Measurements from ENCODE around the gene RASD1. TPM values are rescaled to one million over a fixed set of nuclear protein-coding genes. Genes with fewer than 3 reads are reported as not detected.
A peak's percentile ranks its signal among the peaks of the same experiment; 100 is the strongest.
"Not testable (repeated sequence)": the region's sequence is repeated elsewhere in the genome, so short reads cannot be mapped to it uniquely, and the experiment has no call there.

Gene RASD1
- total RNA-seq, 1 donor from 2014 or later: 39.8 TPM

GRCh38 chr17:17491031-17491471, 5.1 kb downstream of the RASD1 start:
- ATAC-seq (ENCODE audit: poor library complexity): peak; percentile 6
- intact Hi-C loops (cut with DNase I): loop anchor here (5.0 to 10.0 kb wide), 2 partner anchors 129 to 154 kb away; no protein-coding TSS in a partner anchor
- DNase-seq: peak; percentile 50

- no peak for ATAC-seq (ENCODE audit: poor library complexity)
- DNase-seq: no peak
- intact Hi-C loops (cut with DNase I): no loop called here
Observed at GRCh38 chr17:17487998-17488397, 8.2 kb downstream of the RASD1 start.

GRCh38 chr17:17486416-17486815, 9.8 kb downstream of the RASD1 start:
- DNase-seq; intact Hi-C loops (cut with DNase I); ATAC-seq (ENCODE audit: poor library complexity): not testable (repeated sequence)

GRCh38 chr17:17485420-17485819, 10.8 kb downstream of the RASD1 start:
- intact Hi-C loops (cut with DNase I): no loop called here
- no peak for DNase-seq
- peak; percentile 12 for ATAC-seq (ENCODE audit: poor library complexity)

GRCh38 chr17:17484451-17484899, 11.7 kb downstream of the RASD1 start:
- no peak for DNase-seq
- intact Hi-C loops (cut with DNase I): no loop called here
- peak; percentile 45 for ATAC-seq (ENCODE audit: poor library complexity)

GRCh38 chr17:17481860-17482259, 14.3 kb downstream of the RASD1 start:
- intact Hi-C loops (cut with DNase I): no loop called here
- DNase-seq (no peak), ATAC-seq (ENCODE audit: poor library complexity) (no peak)

GRCh38 chr17:17480593-17481148, 15.5 kb downstream of the RASD1 start:
- ATAC-seq (ENCODE audit: poor library complexity): no peak
- intact Hi-C loops (cut with DNase I): no loop called here
- no peak for DNase-seq

- intact Hi-C loops (cut with DNase I): loop anchor here (5.0 kb wide), 1 partner anchor 62 kb away; no protein-coding TSS in a partner anchor
- ATAC-seq (ENCODE audit: poor library complexity) (no peak), DNase-seq (no peak)
Observed at GRCh38 chr17:17479209-17479608, 17.0 kb downstream of the RASD1 start.

- ATAC-seq (ENCODE audit: poor library complexity) (peak; percentile 99), DNase-seq (peak; percentile 96)
- intact Hi-C loops (cut with DNase I): loop anchor here (5.0 kb wide), 1 partner anchor 60 kb away; no protein-coding TSS in a partner anchor
Observed at GRCh38 chr17:17476865-17477467, 19.2 kb downstream of the RASD1 start, which contains the start of gene MED9. Gene MED9 (plus strand): TSS chr17:17477000. CDS start chr17:17477042, 42 bp downstream.

- intact Hi-C loops (cut with DNase I): no loop called here
- no peak for ATAC-seq (ENCODE audit: poor library complexity)
- no peak for DNase-seq
Observed at GRCh38 chr17:17474341-17474740, 21.9 kb downstream of the RASD1 start.

GRCh38 chr17:17472333-17472920, 23.8 kb downstream of the RASD1 start:
- intact Hi-C loops (cut with DNase I): no loop called here
- ATAC-seq (ENCODE audit: poor library complexity): no peak
- DNase-seq: no peak

GRCh38 chr17:17469996-17470395, 26.2 kb downstream of the RASD1 start:
- ATAC-seq (ENCODE audit: poor library complexity) (no peak), DNase-seq (no peak)
- intact Hi-C loops (cut with DNase I): no loop called here

- DNase-seq (no peak), ATAC-seq (ENCODE audit: poor library complexity) (no peak)
- intact Hi-C loops (cut with DNase I): no loop called here
Observed at GRCh38 chr17:17469358-17469757, 26.8 kb downstream of the RASD1 start.

- intact Hi-C loops (cut with DNase I): no loop called here
- DNase-seq (no peak), ATAC-seq (ENCODE audit: poor library complexity) (peak; percentile 85)
Observed at GRCh38 chr17:17468217-17469010, 27.8 kb downstream of the RASD1 start.

- ATAC-seq (ENCODE audit: poor library complexity) (peak; percentile 42), DNase-seq (no peak)
- intact Hi-C loops (cut with DNase I): no loop called here
Observed at GRCh38 chr17:17467720-17468119, 28.5 kb downstream of the RASD1 start.

GRCh38 chr17:17467016-17467415, 29.2 kb downstream of the RASD1 start:
- DNase-seq (no peak), ATAC-seq (ENCODE audit: poor library complexity) (no peak)
- intact Hi-C loops (cut with DNase I): no loop called here

GRCh38 chr17:17466511-17466910, 29.7 kb downstream of the RASD1 start:
- no peak for DNase-seq
- intact Hi-C loops (cut with DNase I): no loop called here
- ATAC-seq (ENCODE audit: poor library complexity): no peak

GRCh38 chr17:17465878-17466277, 30.3 kb downstream of the RASD1 start:
- intact Hi-C loops (cut with DNase I); DNase-seq; ATAC-seq (ENCODE audit: poor library complexity): not testable (repeated sequence)

GRCh38 chr17:17463821-17464220, 32.4 kb downstream of the RASD1 start:
- intact Hi-C loops (cut with DNase I): no loop called here
- DNase-seq (no peak), ATAC-seq (ENCODE audit: poor library complexity) (no peak)

All from Right ventricle myocardium superior (tissue), 1 donor.